Activated CD4-positive, alpha-beta T cell treated with anti-CD3 and anti-CD28 coated beads, Interleukin-2, amount 50 U/mL, for 16 hours (primary cell): ENCODE data around the gene CRACDL.

Experiments
- DNase-seq: peaks from one replicate; pipeline ENCODE4 v3.0.0-alpha.2; 2020

The CRACDL gene

GRCh38 chr2:98821629-98822135, 114.3 kb downstream of the CRACDL start:
- DNase-seq = no peak

GRCh38 chr2:98819231-98819766, 116.7 kb downstream of the CRACDL start:
- DNase-seq = no peak

- no peak for DNase-seq
Observed at GRCh38 chr2:98818164-98818563, 117.9 kb downstream of the CRACDL start.

GRCh38 chr2:98816281-98816680, 119.7 kb downstream of the CRACDL start:
- no peak for DNase-seq

- DNase-seq = no peak
Observed at GRCh38 chr2:98815795-98816194, 120.2 kb downstream of the CRACDL start.

GRCh38 chr2:98811766-98812165, 124.3 kb downstream of the CRACDL start:
- no peak for DNase-seq

- no peak for DNase-seq
Observed at GRCh38 chr2:98810588-98810928, 125.5 kb downstream of the CRACDL start.

- DNase-seq = no peak
Observed at GRCh38 chr2:98809878-98810587, 126.0 kb downstream of the CRACDL start.

GRCh38 chr2:98809116-98809515, 126.9 kb downstream of the CRACDL start:
- DNase-seq = no peak

GRCh38 chr2:98808546-98808945, 127.5 kb downstream of the CRACDL start:
- DNase-seq = no peak

GRCh38 chr2:98807929-98808328, 128.1 kb downstream of the CRACDL start:
- no peak for DNase-seq

GRCh38 chr2:98807221-98807620, 128.8 kb downstream of the CRACDL start:
- no peak for DNase-seq

- no peak for DNase-seq
Observed at GRCh38 chr2:98806236-98806697, 129.8 kb downstream of the CRACDL start.

- DNase-seq = no peak
Observed at GRCh38 chr2:98805412-98806171, 130.4 kb downstream of the CRACDL start.

GRCh38 chr2:98804736-98805135, 131.3 kb downstream of the CRACDL start:
- DNase-seq = no peak

- no peak for DNase-seq
Observed at GRCh38 chr2:98804265-98804650, 131.8 kb downstream of the CRACDL start.

- DNase-seq = no peak
Observed at GRCh38 chr2:98803405-98804264, 132.4 kb downstream of the CRACDL start.

- DNase-seq = no peak
Observed at GRCh38 chr2:98802344-98802743, 133.7 kb downstream of the CRACDL start.

- no peak for DNase-seq
Observed at GRCh38 chr2:98801921-98802321, 134.1 kb downstream of the CRACDL start.

- DNase-seq = no peak
Observed at GRCh38 chr2:98801286-98801685, 134.7 kb downstream of the CRACDL start.

- no peak for DNase-seq
Observed at GRCh38 chr2:98800330-98801064, 135.5 kb downstream of the CRACDL start.
